Stimulated activated CD4-positive, alpha-beta T cell treated with anti-CD3 and anti-CD28 coated beads, Interleukin-4, amount 100 ng/mL, for 24 hours (primary cell): ENCODE measurements around the gene SLC2A6.

ENCODE experiments used
- DNase-seq: peaks from one replicate; pipeline ENCODE4 v3.0.0-alpha.2; 2020

SLC2A6 gene

DNA sequence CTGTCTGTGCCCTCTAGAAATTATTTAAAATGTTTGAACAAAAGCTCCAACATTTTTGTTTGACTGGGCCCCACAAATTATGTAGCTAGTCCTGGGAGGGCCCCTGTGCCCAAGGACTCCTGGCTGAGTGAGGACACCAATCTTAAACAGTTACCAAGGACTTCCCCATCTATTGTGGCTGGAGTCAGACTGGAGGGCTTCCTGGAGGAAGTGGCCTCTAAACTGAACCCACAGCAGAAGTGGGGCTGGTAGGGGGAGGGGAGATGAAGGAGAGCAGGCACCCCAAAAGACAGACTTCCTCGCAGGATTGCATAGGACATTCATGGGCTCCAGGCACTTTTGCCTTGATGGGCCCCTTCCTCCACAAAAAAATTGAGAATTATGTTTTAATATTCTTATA lies 48.7 kb downstream of the SLC2A6 start:
- no peak for DNase-seq

DNA sequence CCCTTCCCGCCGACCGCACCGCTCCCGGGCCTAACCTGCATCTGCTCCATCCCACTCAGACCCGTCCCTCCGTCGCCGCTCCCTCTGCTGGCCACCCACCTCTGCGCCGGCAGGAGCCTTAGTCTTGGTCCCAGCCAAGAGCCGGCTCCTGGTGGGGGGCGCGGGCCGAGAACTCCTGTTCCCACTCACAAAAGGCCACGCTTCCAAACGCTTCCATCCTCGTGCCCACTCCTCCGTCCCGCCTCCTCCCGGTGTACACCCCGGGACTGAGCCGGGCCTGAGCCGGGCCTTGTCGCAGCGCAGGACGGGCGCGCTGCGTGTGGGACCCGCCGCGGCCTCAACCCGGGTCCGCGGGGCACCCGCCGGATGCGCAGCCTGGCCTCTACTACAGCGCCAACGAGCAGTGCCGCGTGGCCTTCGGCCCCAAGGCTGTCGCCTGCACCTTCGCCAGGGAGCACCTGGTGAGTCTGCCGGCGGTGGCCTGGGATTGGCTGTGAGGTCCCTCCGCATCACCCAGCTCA lies 49.2 kb downstream of the SLC2A6 start:
- DNase-seq: peak; percentile 18

DNA sequence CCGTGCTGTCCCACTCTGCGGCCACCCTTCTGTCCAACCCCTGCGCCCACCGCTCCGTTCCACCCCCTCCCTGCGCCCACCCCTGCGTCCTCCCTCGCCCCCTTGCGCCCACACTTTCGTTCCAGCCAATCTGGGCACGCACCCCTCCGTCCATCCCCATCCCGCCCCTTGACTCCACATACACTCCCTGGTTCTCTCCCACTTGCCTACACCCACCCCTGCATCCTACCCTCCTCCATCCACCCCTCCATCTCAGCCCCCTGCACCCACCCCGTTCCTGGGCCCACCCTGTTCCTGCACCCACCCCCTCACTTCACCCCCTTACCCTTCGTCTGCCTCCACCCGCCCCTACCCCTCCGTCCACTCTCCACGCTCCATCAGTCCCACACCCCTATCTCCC lies 49.7 kb downstream of the SLC2A6 start:
- no peak for DNase-seq

DNA sequence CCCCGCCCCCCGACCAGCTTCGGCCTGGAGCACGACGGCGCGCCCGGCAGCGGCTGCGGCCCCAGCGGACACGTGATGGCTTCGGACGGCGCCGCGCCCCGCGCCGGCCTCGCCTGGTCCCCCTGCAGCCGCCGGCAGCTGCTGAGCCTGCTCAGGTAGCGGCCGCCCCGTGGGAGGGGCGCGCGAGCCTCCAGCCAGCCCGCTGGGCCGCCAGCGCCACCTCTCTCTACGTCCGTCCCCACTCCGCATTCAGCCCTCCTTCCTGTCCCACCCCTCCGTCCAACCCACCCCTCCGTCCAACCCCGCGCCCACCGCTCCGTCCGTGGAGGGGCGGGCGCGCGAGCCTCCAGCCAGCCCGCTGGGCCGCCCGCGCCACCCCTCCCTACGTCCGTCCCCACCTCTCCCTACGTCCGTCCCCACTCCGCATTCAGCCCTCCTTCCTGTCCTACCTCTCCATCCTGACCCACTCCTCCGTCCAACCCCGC lies 50.2 kb downstream of the SLC2A6 start:
- no peak for DNase-seq

DNA sequence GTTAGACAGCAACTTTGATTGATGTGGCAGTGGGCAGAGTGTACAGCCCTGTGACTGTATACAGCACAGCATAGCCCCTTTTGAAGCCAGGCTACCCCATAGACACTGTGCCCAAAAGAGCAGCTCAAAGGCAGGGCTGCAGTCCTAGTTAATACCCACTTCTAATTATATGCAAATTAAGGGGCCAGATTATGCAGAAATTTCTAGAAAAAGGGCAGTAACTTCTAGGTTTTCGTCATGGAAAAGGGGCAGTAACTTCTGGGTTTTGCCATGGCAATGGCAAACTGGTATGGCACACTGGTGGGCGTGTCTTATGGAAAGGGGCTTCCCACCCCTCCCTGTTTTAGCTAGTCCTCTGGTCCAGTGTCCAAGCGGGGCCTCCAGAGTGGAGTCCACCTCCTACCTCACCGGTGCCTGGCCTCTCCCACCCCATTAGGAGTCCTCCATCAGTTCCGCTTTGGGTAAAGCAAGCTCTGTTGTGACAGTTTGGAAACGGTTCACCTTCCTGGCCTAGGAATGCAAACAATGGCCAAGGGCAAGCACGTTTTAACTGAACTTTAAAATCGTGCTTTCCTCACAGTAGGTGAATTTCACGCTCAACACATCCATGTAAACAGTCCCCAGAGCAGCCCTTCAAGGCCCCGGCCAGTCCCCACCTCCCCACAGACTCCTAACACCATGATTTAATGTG lies 51.1 kb downstream of the SLC2A6 start:
- no peak for DNase-seq

DNA sequence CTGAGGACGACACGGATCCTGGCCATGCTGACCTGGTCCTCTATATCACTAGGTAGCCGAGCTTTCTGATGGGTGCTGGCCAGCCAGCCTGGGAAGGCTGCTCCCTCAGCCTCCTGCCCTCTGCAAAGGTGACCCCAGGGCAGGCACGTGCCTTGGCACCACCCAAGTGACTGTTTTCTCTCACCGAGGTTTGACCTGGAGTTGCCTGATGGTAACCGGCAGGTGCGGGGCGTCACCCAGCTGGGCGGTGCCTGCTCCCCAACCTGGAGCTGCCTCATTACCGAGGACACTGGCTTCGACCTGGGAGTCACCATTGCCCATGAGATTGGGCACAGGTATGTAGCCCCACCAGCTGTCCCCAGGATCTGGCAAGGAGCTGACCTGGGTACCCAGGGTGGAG lies 52.9 kb downstream of the SLC2A6 start:
- DNase-seq: no peak

DNA sequence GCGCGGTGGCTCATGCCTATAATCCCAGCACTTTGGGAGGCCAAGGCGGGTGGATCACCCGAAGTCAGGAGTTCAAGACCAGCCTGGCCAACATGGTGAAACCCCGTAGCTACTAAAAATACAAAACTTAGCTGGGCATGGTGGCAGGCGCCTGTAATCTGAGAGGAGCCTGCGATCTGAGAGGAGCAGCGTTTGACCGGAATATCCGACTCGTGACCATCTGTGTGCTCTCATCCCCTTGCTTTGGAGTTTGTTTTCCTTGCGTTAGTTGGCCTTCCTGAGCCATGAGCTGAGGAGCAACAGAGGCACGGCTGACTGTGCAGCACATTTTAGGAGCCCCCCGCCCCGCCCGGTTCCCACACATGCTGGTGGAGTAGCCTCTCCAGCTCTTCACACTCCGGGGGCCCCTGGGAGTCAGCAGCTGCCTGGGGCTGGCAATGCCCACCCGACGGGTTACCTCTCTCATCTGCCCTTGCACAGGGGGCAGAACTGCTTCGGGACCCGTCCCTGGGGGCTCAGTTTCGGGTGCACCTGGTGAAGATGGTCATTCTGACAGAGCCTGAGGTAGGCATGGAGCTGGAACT lies 53.8 kb downstream of the SLC2A6 start:
- no peak for DNase-seq

DNA sequence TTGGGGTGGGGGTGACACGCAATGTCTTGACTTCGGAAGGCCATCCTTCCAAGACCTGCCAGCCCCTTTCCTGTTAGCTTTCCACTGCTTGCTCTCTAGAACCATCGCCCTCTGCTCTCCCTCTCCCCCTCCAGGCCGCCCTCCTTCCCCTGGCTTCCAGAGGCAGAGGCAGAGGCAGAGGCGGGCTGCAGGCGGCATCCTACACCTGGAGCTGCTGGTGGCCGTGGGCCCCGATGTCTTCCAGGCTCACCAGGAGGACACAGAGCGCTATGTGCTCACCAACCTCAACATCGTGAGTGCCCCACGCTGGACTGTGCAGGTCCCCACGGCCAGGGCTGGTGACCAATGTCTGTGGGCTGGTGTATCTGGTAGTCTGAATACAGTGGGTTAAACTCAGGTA lies 54.7 kb downstream of the SLC2A6 start:
- no peak for DNase-seq

DNA sequence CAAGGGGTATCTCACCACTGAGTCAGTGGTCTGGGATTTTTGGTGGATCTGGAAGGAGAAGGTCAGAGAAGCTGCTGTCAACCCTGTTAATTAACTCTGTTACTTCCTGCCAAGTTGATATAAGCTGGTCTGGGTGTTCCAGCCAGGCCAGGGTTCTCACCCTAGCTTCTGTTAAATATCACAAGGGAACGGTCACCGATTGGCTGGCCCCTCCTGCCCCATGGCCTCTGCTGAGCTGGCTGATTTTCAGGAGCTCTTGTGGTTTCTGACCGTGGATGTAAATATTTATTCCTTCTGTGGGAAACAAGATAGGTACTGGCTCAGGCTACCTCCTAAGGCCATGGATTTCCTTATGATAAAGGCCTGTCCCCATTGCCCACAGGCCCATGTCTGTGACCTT lies 55.7 kb downstream of the SLC2A6 start:
- no peak for DNase-seq

DNA sequence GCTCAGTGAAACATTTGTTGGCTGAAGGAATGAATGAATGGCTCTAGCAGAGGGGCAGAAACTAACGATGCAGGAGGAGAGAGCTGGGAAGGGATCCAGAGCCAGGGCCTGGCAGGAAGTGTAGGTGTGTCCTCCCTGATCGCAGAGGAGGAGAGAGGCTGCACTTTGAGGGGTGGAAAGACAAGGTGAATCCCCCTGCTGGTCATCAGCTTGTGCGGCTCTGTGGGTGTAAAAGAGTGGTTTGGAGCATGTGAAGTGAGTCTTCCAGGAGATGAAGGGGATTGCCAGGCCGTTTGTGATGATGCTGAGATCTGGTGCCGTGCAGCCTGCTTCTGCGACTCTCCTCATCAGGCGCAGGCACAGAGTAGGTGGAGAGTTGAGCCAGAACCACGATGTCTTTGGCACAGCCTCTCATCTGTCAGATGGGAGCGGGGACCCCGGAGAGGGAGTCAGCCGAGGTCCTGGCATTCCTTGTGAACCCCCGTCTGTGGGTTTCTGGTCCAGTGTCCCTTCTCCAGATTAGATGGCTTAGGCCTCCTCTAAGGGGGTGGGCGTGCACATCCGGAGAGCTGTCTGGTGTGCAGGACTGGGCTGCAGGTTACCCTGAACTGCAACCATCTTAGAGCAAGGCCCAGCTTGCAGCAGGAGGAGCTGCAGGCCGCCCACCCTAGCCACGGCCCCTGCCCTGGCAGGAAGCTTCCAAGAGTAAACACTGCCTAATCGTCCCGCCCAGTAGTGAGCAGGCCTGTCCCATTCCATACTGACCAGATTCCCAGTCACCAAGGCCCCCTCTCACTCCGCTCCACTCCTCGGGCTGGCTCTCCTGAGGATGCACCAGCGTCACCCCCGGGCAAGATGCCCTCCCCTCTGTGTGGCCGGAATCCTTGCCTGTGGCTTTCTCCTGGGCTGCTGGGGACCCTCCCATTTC lies 57.0 kb downstream of the SLC2A6 start, which contains the start of gene ADAMTS13:
ADAMTS13 (plus strand) TSS at position 753 of the 928 bp plus-strand sequence; CDS start at position 830, 77 bp downstream.
- DNase-seq: peak; percentile 43
